GM10266 (cell line): Measurements from ENCODE around the gene GSTA4.

Experiments
- DNase-seq: peaks from one replicate; pipeline ENCODE4 v3.0.0; 2012; ENCODE audit errors: extremely low spot score
- CTCF ChIP-seq: IDR thresholded peaks from 2 replicates; pipeline ENCODE4 v1.5.1; 2012; ENCODE audit warnings: mild to moderate bottlenecking, low read depth; ENCODE audit not compliant: control insufficient read depth, insufficient read depth; ENCODE audit errors: missing control alignments

Gene GSTA4

GRCh38 chr6:52976149-52976548 lies 18.9 kb downstream of the GSTA4 start:
- DNase-seq = no peak
- no peak for TF ChIP-seq CTCF

GRCh38 chr6:52975580-52975979 lies 19.5 kb downstream of the GSTA4 start:
- DNase-seq = no peak
- TF ChIP-seq CTCF = no peak

GRCh38 chr6:52972989-52973388 lies 22.1 kb downstream of the GSTA4 start:
- DNase-seq = no peak
- no peak for TF ChIP-seq CTCF

GRCh38 chr6:52969359-52969758 lies 25.7 kb downstream of the GSTA4 start:
- no peak for DNase-seq
- no peak for TF ChIP-seq CTCF

GRCh38 chr6:52966101-52966500 lies 29.0 kb downstream of the GSTA4 start:
- DNase-seq = no peak
- TF ChIP-seq CTCF = no peak

- no peak for TF ChIP-seq CTCF
- no peak for DNase-seq
Observed at GRCh38 chr6:52965380-52965779, 29.7 kb downstream of the GSTA4 start.

GRCh38 chr6:52964318-52964717 lies 30.8 kb downstream of the GSTA4 start:
- TF ChIP-seq CTCF = no peak
- no peak for DNase-seq
